H1 (cell line): Measurements from ENCODE around the gene ASIC2. TPM values are rescaled to one million over a fixed set of nuclear protein-coding genes. Genes with fewer than 3 reads are reported as not detected.

Source experiments
- TBP ChIP-seq: IDR thresholded peaks from 2 replicates; pipeline ENCODE4 v1.6.1; 2011; ENCODE audit warnings: low read depth, low read length, improper control_type of control experiment
- polyA plus RNA-seq, 7 experiments: library from polyadenylated mRNA; depleted of rRNA in 3 of 7; stranded (reverse) in 5 of 7; unstranded in 2 of 7; fragments of >200 nt in 5 of 7; fragments of 200-250 nt in 2 of 7; gene quantifications; 1 replicate in 5 of 7; 2 replicates in 1 of 7; 4 replicates in 1 of 7; pipeline versions ENCODE4 v1.2.1 to v1.2.3, GENCODE V29; 2011 to 2013; ENCODE audit warnings: missing spikeins in 2 of 7, mixed read lengths in 2 of 7
- total RNA-seq: library from RNA; stranded (reverse); fragmentation: NEBNext Ultra II Directional; extraction: Animal tissue kit (Norgen Biotek cat#: 25700); gene quantifications from 2 replicates; pipeline ENCODE4 v1.2.1, GENCODE V29; 2021

Gene ASIC2
- total and polyA plus RNA-seq, 2 of the 8 experiments (the other 6 are each of a cell fraction or from before 2014, with no cell fraction given): 0.86 to 1.2 TPM

- TF ChIP-seq TBP: no peak
These were observed 29.7 kb downstream of the ASIC2 start (continued) for GRCh38 chr17:33263396-33263795.
